MCF 10A (cell line): ENCODE data around the gene ERBB2. TPM values are rescaled to one million over a fixed set of nuclear protein-coding genes. Genes with fewer than 3 reads are reported as not detected.
A peak's percentile ranks its signal among the peaks of the same experiment; 100 is the strongest.

ENCODE experiments used
- BruUV-seq: library from RNA; stranded (reverse); fragments of 400-500 nt; replicated peaks from 2 replicates; lab custom pipeline; 2021; lab: Mats Ljungman, UMichigan
- CTCF ChIA-PET: fragments of 300-600 bp; sonication (Branson Sonifier 250); formaldehyde crosslinking; extraction: SDS; loops from one replicate; lab custom pipeline; 2021; ENCODE audit warnings: antibody characterized with exemption, inconsistent platforms; lab: Yijun Ruan, JAX
- POLR2A ChIA-PET: fragments of 300-600, 350-650 bp; sonication (Branson Sonifier 250); formaldehyde crosslinking; extraction: SDS; loops from one replicate; lab custom pipeline; 2020; ENCODE audit warnings: antibody characterized with exemption, inconsistent platforms; lab: Yijun Ruan, JAX
- DNase-seq: peaks from one replicate; pipeline ENCODE4 v3.0.0-alpha.2; 2018; ENCODE audit not compliant: unreplicated experiment
- H3K27ac Mint-ChIP-seq: one replicate; pipeline ENCODE4 v1.8.0; 2022; ENCODE audit warnings: mild to moderate bottlenecking, low read depth, mixed read lengths; ENCODE audit not compliant: unreplicated experiment
- H3K27me3 Mint-ChIP-seq: one replicate; pipeline ENCODE4 v1.8.0; 2022; ENCODE audit warnings: mixed read lengths; ENCODE audit not compliant: insufficient read depth, unreplicated experiment
- H3K36me3 Mint-ChIP-seq: one replicate; pipeline ENCODE4 v1.8.0; 2022; ENCODE audit warnings: mild to moderate bottlenecking, moderate library complexity, mixed read lengths; ENCODE audit not compliant: insufficient read depth, unreplicated experiment
- H3K4me1 Mint-ChIP-seq: one replicate; pipeline ENCODE4 v1.8.0; 2022; ENCODE audit warnings: mixed read lengths; ENCODE audit not compliant: insufficient read depth, unreplicated experiment
- H3K4me3 Mint-ChIP-seq: one replicate; pipeline ENCODE4 v1.8.0; 2022; ENCODE audit warnings: mild to moderate bottlenecking, moderate library complexity, mixed read lengths; ENCODE audit not compliant: unreplicated experiment
- H3K9me3 Mint-ChIP-seq: one replicate; pipeline ENCODE4 v1.8.0; 2022; ENCODE audit warnings: mixed read lengths; ENCODE audit not compliant: unreplicated experiment
- CTCF ChIP-seq: fragments of 200-600 bp; IDR thresholded peaks from one replicate; pipeline ENCODE4 v1.8.0; 2022; ENCODE audit warnings: antibody characterized with exemption, mild to moderate bottlenecking; ENCODE audit not compliant: unreplicated experiment
- intact Hi-C: fragments of 100-400 bp; cut with micrococcal nuclease; formaldehyde crosslinking; loops from 2 replicates; pipeline ENCODE4 v1.14.1; 2022
- total RNA-seq: library from RNA; stranded (reverse); gene quantifications from 2 replicates; pipeline ENCODE4 v1.2.3, GENCODE V29; 2022

Gene ERBB2
- total RNA-seq, 1 experiment from 2014 or later: 33.7 TPM

- H3K36me3 Mint-ChIP-seq: no peaks in the 10 kb centered on the region
- peak within 1 kb of the TSS; percentile 81 for H3K4me3 Mint-ChIP-seq
- DNase-seq: peak; percentile 85
- H3K27me3 Mint-ChIP-seq: peaks cover 11% of the 10 kb centered on the region
- TF ChIP-seq CTCF: no peak
- CTCF ChIA-PET: no interaction called here
- intact Hi-C loops: loop anchor here (5.0 kb wide), 1 partner anchor 116 kb away; no protein-coding TSS in a partner anchor
- no TSS peak for BruUV-seq
- peaks cover 45% of the 10 kb centered on the region for H3K4me1 Mint-ChIP-seq
- POLR2A ChIA-PET: interaction anchor here (0.6 to 4.3 kb wide), 5 partner anchors 16 to 100 kb away, joined by 3 to 36 read pairs (median 8); partner anchors contain the start of genes ERBB2 and PGAP3
- peak within 1 kb of the TSS; percentile 95 for H3K27ac Mint-ChIP-seq
- H3K9me3 Mint-ChIP-seq: no peaks in the 10 kb centered on the region
Observed at GRCh38 chr17:39737760-39738567, 38.1 kb downstream of the ERBB2 start, which contains the start of gene GRB7. GRB7 (plus strand) TSS chr17:39737938; CDS start chr17:39742302, 4,364 bp downstream.

GRCh38 chr17:39738568-39738901 lies 38.7 kb downstream of the ERBB2 start:
- DNase-seq: peak; percentile 72
- BruUV-seq: no TSS peak
- H3K27ac Mint-ChIP-seq: peak overlapping the region; percentile 95
- ChIA-PET POLR2A (interaction anchor here (0.6 to 4.3 kb wide), 12 partner anchors 8 to 538 kb away, joined by 3 to 36 read pairs (median 8); partner anchors contain the start of genes ERBB2, MIEN1, PGAP3 and RPL19), CTCF (interaction anchor here (1.5 kb wide), 1 partner anchor 15 kb away, joined by 8 read pairs; no protein-coding TSS in a partner anchor)
- peak overlapping the region; percentile 81 for H3K4me3 Mint-ChIP-seq
- TF ChIP-seq CTCF: no peak
- H3K4me1 Mint-ChIP-seq: peaks cover 45% of the 10 kb centered on the region
- H3K9me3 Mint-ChIP-seq: no peaks in the 10 kb centered on the region
- peaks cover 11% of the 10 kb centered on the region for H3K27me3 Mint-ChIP-seq
- intact Hi-C loops: loop anchor here (5.0 kb wide), 1 partner anchor 116 kb away; no protein-coding TSS in a partner anchor
- no peaks in the 10 kb centered on the region for H3K36me3 Mint-ChIP-seq

- H3K27ac Mint-ChIP-seq: peak overlapping the region; percentile 95
- BruUV-seq: TSS peak; percentile 29
- peak; percentile 90 for DNase-seq
Observed at GRCh38 chr17:39738983-39739884, 39.4 kb downstream of the ERBB2 start.

More at GRCh38 chr17:39738983-39739884, 39.4 kb downstream of the ERBB2 start:
- CTCF ChIA-PET: interaction anchor here (1.0 to 1.5 kb wide), 3 partner anchors 10 to 14 kb away, joined by 3 to 8 read pairs (median 5); no protein-coding TSS in a partner anchor
- peaks cover 11% of the 10 kb centered on the region for H3K27me3 Mint-ChIP-seq
- POLR2A ChIA-PET: interaction anchor here (0.6 to 4.3 kb wide), 20 partner anchors 9 to 539 kb away, joined by 3 to 36 read pairs (median 4); partner anchors contain the start of genes CASC3, ERBB2, MIEN1 and PGAP3
- H3K4me1 Mint-ChIP-seq: peaks cover 45% of the 10 kb centered on the region
- H3K36me3 Mint-ChIP-seq: peaks cover 3% of the 10 kb centered on the region
- intact Hi-C loops: loop anchor here (5.0 kb wide), 1 partner anchor 117 kb away; no protein-coding TSS in a partner anchor
- TF ChIP-seq CTCF: no peak
- no peaks in the 10 kb centered on the region for H3K9me3 Mint-ChIP-seq
- H3K4me3 Mint-ChIP-seq: peak overlapping the region; percentile 81
